HG03432 (cell line): Measurements from ENCODE around the gene BRCC3.
"Not testable (repeated sequence)": the region's sequence is repeated elsewhere in the genome, so short reads cannot be mapped to it uniquely, and the experiment has no call there.

Source experiments
- ATAC-seq: cut with Tn5 transposase; IDR thresholded peaks from one replicate; pipeline ENCODE4 v1.9.1; 2021; ENCODE audit warnings: mild to moderate bottlenecking, moderate library complexity; ENCODE audit not compliant: unreplicated experiment

The BRCC3 gene

GRCh38 chrX:155143959-155144548 lies 72.7 kb downstream of the BRCC3 start:
- ATAC-seq: no peak

GRCh38 chrX:155144926-155145325 lies 73.6 kb downstream of the BRCC3 start:
- no peak for ATAC-seq

GRCh38 chrX:155147612-155148011 lies 76.3 kb downstream of the BRCC3 start:
- not testable (repeated sequence) for ATAC-seq

GRCh38 chrX:155148166-155148565 lies 76.9 kb downstream of the BRCC3 start:
- ATAC-seq: not testable (repeated sequence)

GRCh38 chrX:155148724-155149537 lies 77.6 kb downstream of the BRCC3 start:
- no peak for ATAC-seq

GRCh38 chrX:155169881-155170280 lies 98.6 kb downstream of the BRCC3 start:
- ATAC-seq: no peak
